ENCODE measurements around the gene CASS4.

The CASS4 gene

GRCh38 chr20:56424931-56425330 lies 12.9 kb downstream of the CASS4 start:
- no peak for DNase-seq

GRCh38 chr20:56426026-56426425 lies 14.0 kb downstream of the CASS4 start:
- no peak for DNase-seq

- DNase-seq = no peak
Observed at GRCh38 chr20:56426926-56427325, 14.9 kb downstream of the CASS4 start.

GRCh38 chr20:56427797-56428196 lies 15.7 kb downstream of the CASS4 start:
- DNase-seq = no peak

GRCh38 chr20:56428410-56428809 lies 16.4 kb downstream of the CASS4 start:
- DNase-seq = no peak

GRCh38 chr20:56428881-56429280 lies 16.8 kb downstream of the CASS4 start:
- no peak for DNase-seq

- DNase-seq = no peak
Observed at GRCh38 chr20:56429502-56429901, 17.4 kb downstream of the CASS4 start.

- DNase-seq = no peak
Observed at GRCh38 chr20:56429941-56430340, 17.9 kb downstream of the CASS4 start.

- DNase-seq = no peak
Observed at GRCh38 chr20:56430461-56430860, 18.4 kb downstream of the CASS4 start.

GRCh38 chr20:56430957-56431356 lies 18.9 kb downstream of the CASS4 start:
- DNase-seq = no peak

- DNase-seq = no peak
Observed at GRCh38 chr20:56431471-56431870, 19.4 kb downstream of the CASS4 start.

GRCh38 chr20:56433221-56433879 lies 21.3 kb downstream of the CASS4 start:
- DNase-seq = no peak

GRCh38 chr20:56433880-56434255 lies 21.8 kb downstream of the CASS4 start:
- no peak for DNase-seq

- DNase-seq = no peak
Observed at GRCh38 chr20:56437196-56437960, 25.3 kb downstream of the CASS4 start.

GRCh38 chr20:56438284-56438683 lies 26.2 kb downstream of the CASS4 start:
- DNase-seq = no peak

GRCh38 chr20:56439771-56440291 lies 27.8 kb downstream of the CASS4 start:
- no peak for DNase-seq

GRCh38 chr20:56440346-56441007 lies 28.4 kb downstream of the CASS4 start:
- DNase-seq = peak; percentile 22 to 71 (median 35)

GRCh38 chr20:56442389-56443365 lies 30.6 kb downstream of the CASS4 start:
- peak in 1 of 5 donors; percentile 22 for DNase-seq

- DNase-seq = no peak
Observed at GRCh38 chr20:56443654-56444540, 31.8 kb downstream of the CASS4 start.

GRCh38 chr20:56445130-56445529 lies 33.1 kb downstream of the CASS4 start:
- no peak for DNase-seq

- no peak for DNase-seq
Observed at GRCh38 chr20:56445540-56445939, 33.5 kb downstream of the CASS4 start.
